Hepatocyte (in vitro differentiated cells): Measurements from ENCODE around the gene RBCK1.

Source experiments
- EZH2 ChIP-seq: fragments of 200-600 bp; sonication (generic); IDR thresholded peaks from 2 replicates; pipeline ENCODE4 v1.6.1; 2016; ENCODE audit warnings: antibody characterized with exemption, mild to moderate bottlenecking, borderline replicate concordance
- EZH2phosphoT487 ChIP-seq: fragments of 200-600 bp; sonication (generic); IDR thresholded peaks from one replicate; pipeline ENCODE4 v1.6.1; 2018; ENCODE audit warnings: antibody characterized with exemption, mild to moderate bottlenecking, low read depth, moderate library complexity; ENCODE audit not compliant: unreplicated experiment, severe bottlenecking
- TF ChIP-seq, protein P1 (sequence below): fragments of 200-600 bp; sonication (generic); IDR thresholded peaks from 2 replicates; pipeline ENCODE4 v1.5.1; 2016; ENCODE audit warnings: antibody characterized with exemption, mild to moderate bottlenecking; ENCODE audit not compliant: poor library complexity

DNA sequence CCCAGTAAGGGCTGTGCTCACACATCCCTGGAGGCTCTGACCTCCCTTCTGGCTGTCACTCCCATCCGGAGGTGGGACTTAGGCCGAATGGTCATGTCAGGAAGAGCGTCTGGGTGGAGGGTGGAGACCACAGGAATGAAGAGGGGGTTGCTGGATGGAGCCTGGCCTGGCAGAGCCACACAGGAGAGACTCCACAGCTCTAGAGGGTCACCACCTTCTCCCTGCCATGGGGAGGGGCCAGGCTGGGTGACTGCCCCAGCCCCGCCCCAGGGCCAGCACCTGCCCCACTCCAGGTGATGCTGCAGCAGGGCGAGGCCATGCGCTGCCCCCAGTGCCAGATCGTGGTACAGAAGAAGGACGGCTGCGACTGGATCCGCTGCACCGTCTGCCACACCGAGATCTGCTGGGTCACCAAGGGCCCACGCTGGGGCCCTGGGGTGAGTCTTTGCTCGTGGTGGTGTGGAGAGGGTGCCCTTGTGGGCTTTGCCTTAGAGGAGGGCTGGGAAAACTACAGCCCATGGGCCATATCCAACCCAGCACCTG lies 20.6 kb downstream of the RBCK1 start:
- no peak for TF ChIP-seq EZH2phosphoT487
- TF ChIP-seq, protein P1, sequence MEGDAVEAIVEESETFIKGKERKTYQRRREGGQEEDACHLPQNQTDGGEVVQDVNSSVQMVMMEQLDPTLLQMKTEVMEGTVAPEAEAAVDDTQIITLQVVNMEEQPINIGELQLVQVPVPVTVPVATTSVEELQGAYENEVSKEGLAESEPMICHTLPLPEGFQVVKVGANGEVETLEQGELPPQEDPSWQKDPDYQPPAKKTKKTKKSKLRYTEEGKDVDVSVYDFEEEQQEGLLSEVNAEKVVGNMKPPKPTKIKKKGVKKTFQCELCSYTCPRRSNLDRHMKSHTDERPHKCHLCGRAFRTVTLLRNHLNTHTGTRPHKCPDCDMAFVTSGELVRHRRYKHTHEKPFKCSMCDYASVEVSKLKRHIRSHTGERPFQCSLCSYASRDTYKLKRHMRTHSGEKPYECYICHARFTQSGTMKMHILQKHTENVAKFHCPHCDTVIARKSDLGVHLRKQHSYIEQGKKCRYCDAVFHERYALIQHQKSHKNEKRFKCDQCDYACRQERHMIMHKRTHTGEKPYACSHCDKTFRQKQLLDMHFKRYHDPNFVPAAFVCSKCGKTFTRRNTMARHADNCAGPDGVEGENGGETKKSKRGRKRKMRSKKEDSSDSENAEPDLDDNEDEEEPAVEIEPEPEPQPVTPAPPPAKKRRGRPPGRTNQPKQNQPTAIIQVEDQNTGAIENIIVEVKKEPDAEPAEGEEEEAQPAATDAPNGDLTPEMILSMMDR: no peak
- no peak for TF ChIP-seq EZH2
